CD4-positive, alpha-beta T cell treated with Interleukin-17A for 1 hour (primary cell): ENCODE data around the gene SLC2A4RG.
"Not testable (repeated sequence)": the region's sequence is repeated elsewhere in the genome, so short reads cannot be mapped to it uniquely, and the experiment has no call there.

Source experiments
- DNase-seq: peaks from one replicate; pipeline ENCODE4 v3.0.0-alpha.2; 2020

SLC2A4RG gene

GRCh38 chr20:63755933-63756647, 16.5 kb downstream of the SLC2A4RG start:
- no peak for DNase-seq

- peak; percentile 48 for DNase-seq
Observed at GRCh38 chr20:63756648-63756991, 17.0 kb downstream of the SLC2A4RG start.

DNA sequence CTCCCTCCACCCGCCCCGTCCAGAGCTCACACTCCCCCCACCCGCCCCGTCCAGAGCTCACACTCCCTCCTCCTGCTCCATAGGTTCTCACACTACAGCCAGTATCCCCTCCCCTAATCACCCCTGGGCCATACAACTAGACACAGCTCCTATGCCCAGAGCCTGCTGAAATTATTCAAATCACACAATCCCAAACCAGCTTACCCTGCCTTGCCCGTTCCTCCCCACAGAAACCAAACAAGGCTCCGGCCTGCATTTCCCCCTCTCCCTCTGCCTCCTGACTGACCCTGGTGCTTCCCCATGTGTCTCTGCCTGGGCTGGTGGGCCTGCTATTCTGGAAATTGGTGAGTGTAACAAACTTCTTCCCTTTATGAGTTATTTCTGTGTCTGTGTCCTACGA, 18.6 kb downstream of the SLC2A4RG start:
- no peak for DNase-seq

DNA sequence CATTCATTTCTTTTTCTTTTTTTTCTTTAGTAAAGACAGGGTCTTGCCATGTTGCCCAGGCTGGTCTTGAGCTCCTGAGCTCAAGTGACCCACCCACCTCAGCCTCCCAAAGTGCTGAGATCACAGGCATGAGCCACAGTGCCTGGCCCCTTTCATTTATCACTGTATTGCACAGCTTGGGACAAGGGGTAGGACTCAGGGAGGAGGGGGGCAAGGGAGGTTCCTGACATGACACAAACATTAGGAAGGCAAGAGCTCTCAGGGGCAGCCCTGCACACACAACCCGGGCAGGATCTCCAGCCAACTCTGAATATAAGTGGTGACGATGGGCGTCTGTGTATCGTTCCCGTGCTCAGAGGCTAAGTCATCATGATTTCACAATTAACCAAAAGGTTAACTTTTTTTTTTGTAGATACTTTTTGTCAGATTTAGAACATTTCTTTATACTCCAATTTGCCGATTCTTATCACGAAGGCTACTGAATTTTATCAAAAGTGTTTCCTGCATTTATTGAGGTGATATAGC, 19.9 kb downstream of the SLC2A4RG start:
- no peak for DNase-seq

GRCh38 chr20:63765082-63765873, 25.7 kb downstream of the SLC2A4RG start:
- no peak for DNase-seq

- no peak for DNase-seq
Observed at GRCh38 chr20:63765902-63766301, 26.3 kb downstream of the SLC2A4RG start.

- no peak for DNase-seq
Observed at GRCh38 chr20:63766695-63767426, 27.3 kb downstream of the SLC2A4RG start.

DNA sequence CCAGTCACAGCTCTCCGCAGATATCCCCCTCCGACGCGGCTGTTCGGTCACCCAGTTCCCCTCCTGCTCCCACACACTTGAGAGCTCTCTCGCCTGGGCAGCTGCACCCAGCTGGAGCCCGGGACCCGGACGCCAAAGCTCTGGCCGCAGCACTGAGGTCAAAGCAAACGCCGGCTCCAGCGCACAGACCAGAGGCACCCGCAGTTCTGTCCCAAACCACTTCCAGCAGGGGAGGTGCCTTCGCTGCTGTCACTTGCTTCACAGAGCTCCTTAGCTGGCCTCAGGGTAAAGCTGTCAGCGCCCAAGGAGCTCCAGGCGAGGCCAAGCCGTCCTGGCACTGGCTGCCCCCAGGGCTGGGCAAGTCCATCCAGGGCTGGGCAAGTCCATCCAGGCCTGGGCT, 27.9 kb downstream of the SLC2A4RG start:
- DNase-seq = no peak

DNA sequence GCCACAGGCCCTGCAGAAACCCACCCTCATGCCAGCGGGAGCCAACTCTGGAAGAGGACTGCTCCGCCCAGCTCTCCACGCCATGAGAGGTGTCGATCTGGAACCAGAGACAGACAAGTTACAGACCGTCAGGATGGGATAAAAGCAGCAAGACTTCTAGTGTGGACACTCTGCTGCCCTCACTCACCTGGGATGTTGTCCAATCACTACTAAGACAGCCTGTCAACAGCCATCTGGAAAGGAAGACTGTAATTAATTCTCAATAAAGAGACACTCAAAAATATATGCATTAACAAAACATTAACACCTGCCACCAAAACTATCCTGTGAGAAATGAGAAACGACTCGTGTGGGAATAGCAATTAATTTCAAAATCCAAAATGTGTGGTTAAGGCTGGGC, 28.3 kb downstream of the SLC2A4RG start:
- no peak for DNase-seq

DNA sequence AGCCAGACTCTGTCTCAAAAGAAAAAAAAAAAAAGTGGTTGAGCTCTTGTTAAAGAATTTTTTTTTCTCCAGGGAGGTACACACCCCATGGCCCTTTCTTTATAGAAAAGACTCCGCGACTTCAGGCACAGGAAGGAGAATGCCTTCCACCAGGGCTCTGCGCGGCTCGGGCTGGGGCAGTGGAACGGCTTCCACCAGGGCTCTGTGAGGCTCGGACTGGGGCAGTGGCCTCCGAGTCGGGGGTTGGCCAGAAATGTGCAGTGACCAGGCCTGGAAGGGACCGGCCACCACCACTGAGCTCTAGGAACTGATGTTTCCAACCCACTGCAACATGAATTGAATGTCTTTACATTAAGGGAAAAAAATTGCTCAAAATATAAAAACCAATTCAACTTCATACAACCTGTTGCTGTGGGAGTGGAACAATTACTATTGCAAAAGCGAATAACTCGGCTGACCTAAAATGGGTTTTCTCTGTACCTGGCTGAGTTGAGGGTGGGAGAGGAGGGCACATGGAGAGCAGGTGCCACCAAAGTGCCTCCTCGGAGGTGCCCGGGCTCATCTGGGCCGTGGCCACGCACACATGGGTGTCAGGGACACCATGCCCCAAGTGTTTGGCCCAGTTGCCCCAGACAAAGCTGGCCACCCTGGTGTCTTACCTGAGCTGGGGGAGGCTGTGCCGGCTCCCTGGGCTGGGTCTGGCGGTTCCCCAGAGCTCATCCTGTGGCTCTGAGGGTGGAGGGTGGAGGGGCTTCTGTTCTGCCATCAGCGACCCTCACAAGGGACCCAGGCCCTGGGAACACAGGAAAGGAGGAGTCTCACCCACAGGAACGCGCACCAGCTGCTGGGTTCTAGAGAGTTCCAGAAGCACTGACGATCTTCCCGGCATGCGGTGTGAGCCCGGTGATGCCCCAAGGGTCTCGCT, 29.3 kb downstream of the SLC2A4RG start:
- DNase-seq = no peak

DNA sequence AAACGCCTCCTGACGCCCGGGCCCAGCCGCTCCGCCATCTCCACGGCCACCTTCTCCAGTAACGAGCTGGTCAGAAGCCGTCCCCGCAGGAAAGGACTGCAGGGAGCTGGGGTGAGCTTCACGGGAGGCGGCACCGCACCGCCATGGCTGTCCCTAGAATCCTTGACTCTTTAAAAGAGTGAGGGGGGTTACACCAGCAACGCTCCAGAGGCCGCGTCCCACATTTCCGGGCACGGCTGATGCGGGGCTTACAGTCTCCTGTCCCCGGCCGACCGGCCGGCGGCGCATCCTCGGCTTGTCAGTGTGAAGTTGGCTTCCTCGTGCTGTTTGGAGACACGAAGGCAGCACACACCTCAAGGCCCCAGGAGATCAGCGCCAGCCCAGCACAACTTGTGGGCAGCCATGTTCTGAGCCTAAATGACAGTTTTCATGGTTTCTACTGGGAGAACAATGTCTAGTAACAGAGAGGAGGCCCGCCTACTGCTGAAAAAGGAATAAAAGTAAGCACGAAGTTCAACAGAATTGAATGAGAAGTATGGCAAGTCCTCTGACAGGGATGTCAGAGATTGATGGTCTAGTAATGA, 30.4 kb downstream of the SLC2A4RG start:
- DNase-seq = no peak

DNA sequence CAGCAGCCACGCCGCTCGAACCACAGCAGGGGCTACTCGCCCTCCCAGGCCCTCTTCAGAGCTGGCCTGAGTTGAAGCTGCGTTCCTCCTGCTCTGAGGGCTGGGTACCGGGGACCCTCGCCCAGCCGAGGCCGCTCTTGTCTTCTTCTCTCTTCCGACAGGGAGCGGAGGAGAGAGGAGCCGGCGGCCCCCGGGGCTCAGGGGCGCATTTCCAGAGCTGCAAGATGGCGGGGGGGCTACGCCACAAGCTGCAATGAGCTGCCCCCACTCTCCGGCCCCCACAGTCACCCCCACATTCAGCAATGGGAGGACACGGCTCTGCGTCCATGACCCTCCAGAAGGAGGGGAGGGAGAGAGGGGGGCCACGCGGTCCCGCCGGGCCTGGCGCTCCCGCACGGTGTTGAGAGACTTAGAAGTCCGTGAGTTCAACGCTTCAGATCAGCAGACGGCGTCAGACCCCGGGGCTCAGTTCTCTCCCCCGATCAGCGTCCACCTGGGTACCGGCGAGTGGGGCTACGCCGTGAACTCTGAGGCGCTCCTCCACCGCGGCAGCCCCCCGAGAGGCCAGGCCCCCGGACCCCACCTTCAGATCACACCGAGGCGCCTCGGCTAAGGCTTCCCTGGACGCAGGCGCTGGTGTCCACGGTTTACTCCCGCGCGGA, 31.6 kb downstream of the SLC2A4RG start:
- DNase-seq = no peak

GRCh38 chr20:63772781-63773518, 33.4 kb downstream of the SLC2A4RG start:
- no peak for DNase-seq

- no peak for DNase-seq
Observed at GRCh38 chr20:63773571-63774241, 34.1 kb downstream of the SLC2A4RG start.

DNA sequence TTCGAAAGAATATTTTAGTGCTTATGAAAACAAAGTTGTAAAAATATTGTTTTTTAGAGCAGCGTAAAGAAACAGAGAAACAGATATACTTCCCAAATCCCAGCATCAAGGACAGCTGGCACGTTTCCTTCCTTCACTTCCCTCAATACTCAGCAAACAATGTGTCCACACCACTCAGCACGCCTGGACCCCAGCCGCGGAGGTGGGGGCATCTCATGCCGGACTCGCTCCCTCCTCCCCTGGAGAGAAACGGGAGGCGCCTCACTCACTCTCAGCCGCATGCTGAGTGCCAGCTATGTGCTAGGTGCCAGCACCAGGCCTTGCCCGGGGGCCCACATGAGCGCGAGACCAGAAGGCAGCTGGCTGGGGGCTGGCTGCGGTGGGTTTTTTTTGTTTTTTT, 34.7 kb downstream of the SLC2A4RG start:
- DNase-seq = no peak

DNA sequence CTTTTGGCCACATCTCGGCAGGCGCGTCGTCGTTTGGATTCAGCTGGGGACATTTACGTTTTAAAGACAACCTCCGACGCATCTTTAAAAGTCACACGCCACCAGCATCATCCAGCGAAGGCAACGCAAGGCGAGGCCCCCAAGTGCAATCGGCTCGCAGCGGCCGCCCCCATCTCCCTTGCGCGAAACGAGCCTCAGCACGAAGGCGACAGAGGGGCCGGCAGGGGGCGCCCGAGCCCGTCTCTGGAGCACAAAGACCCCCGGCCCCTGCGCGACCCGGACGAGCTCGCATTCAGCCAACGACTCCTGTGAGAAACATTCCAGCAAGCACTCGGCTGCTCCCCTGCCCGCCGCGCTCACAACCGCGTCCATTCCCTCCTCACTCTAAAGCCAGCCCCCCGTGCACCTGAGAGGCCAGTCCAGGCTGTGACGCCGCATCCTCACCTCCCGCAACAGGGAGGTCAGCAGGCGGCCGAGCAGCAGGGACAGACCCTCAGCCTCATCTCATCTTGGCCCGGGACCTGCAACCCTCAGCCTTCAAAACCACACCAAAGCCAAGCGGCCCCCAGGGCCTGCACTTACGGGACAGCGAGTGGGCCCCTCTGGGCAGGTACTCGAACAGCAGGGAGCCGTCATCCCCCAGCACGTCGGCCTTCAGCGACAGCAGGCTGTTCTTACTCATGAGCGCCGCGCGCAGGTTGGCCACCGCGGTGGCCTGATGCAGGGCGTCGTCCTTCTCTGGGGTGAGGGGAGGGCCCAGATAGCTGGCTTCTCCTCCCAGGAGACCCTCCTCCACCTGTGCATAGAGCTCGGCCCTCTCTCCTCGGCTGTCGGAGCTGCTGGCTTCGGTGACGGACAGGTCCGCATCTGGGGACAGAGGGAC, 35.8 kb downstream of the SLC2A4RG start:
- peak; percentile 24 for DNase-seq

- DNase-seq = not testable (repeated sequence)
Observed at GRCh38 chr20:63776875-63777274, 37.3 kb downstream of the SLC2A4RG start.

- DNase-seq = no peak
Observed at GRCh38 chr20:63777614-63778013, 38.0 kb downstream of the SLC2A4RG start.
